Muscle layer of duodenum (tissue), 2 donors: Measurements from ENCODE around the gene SGK1.
A peak's percentile ranks its signal among the peaks of the same experiment; 100 is the strongest.

Source experiments
- H3K27ac ChIP-seq: one replicate; pipeline ENCODE4 v1.7.0; 2013; ENCODE audit warnings: mild to moderate bottlenecking, low read length
- H3K27me3 ChIP-seq: one replicate; pipeline ENCODE4 v1.7.0; 2013; ENCODE audit warnings: low read depth, mild to moderate bottlenecking, control low read depth, low read length
- H3K36me3 ChIP-seq, 2 donors: one replicate each; pipeline ENCODE4 v1.7.0; 2013; ENCODE audit warnings: low read length in 2 of 2, control low read depth in 1 of 2, mild to moderate bottlenecking in 1 of 2; ENCODE audit not compliant: insufficient read depth in 2 of 2, control insufficient read depth in 1 of 2
- H3K4me1 ChIP-seq, 2 donors: one replicate each; pipeline ENCODE4 v1.7.0; 2013; ENCODE audit warnings: low read length in 2 of 2, mild to moderate bottlenecking in 2 of 2, control low read depth in 1 of 2, moderate library complexity in 1 of 2; ENCODE audit not compliant: insufficient read depth in 2 of 2, control insufficient read depth in 1 of 2
- H3K4me3 ChIP-seq, 2 donors: one replicate each; pipeline ENCODE4 v1.7.0; 2013; ENCODE audit warnings: low read length in 2 of 2, low read depth in 1 of 2, mild to moderate bottlenecking in 1 of 2
- H3K9me3 ChIP-seq, 2 donors: one replicate each; pipeline ENCODE4 v1.7.0; 2013; ENCODE audit warnings: low read length in 2 of 2, control low read depth in 1 of 2, mild to moderate bottlenecking in 1 of 2; ENCODE audit not compliant: control insufficient read depth in 1 of 2
- donor health status: healthy.

Gene SGK1

DNA sequence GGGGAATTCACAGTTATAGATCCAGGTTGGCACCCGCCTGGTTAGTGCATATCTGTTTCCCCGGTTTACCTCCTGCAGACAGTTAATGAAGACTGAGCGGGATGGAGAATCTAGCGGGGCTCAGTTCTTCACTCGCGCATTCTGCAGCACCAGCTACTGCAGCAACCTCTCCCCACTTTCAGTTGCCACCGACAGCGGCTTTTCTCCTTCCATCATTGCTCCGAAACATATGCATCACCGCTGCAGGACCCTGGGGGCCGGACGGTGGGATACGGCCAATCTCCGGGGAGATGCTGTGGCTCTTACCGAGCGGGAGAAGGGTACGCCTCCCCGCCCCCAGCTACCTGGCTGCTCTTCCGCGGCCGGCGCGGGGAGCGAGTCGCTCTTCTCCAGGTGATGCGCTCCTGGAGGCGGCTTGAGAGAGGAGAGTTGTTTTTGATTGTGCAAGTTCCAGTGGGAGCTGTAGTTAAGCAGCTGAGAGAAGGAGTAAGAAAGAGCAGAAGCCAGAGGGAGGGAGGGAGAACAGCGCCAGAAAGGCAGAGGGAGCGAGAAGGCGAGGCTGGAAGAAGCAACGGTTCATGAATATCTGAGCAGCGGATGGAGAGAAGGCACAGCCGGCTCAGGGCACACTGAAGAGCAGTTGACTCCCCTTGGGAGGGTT, at the start of gene SGK1:
Gene SGK1 (minus strand): TSS at position 642 of the 661 bp plus-strand sequence. CDS start 652 bp downstream, outside the sequence.
- Histone ChIP-seq H3K4me3 (peak within 1 kb of the TSS; percentile 63 to 70), H3K9me3 (no peaks in the 10 kb centered on the region), H3K4me1 (peaks cover 0 to 9% of the 10 kb centered on the region in 2 donors), H3K27me3 (peaks cover 7% of the 10 kb centered on the region), H3K36me3 (no peaks in the 10 kb centered on the region), H3K27ac (no peak within 1 kb of the TSS)

DNA sequence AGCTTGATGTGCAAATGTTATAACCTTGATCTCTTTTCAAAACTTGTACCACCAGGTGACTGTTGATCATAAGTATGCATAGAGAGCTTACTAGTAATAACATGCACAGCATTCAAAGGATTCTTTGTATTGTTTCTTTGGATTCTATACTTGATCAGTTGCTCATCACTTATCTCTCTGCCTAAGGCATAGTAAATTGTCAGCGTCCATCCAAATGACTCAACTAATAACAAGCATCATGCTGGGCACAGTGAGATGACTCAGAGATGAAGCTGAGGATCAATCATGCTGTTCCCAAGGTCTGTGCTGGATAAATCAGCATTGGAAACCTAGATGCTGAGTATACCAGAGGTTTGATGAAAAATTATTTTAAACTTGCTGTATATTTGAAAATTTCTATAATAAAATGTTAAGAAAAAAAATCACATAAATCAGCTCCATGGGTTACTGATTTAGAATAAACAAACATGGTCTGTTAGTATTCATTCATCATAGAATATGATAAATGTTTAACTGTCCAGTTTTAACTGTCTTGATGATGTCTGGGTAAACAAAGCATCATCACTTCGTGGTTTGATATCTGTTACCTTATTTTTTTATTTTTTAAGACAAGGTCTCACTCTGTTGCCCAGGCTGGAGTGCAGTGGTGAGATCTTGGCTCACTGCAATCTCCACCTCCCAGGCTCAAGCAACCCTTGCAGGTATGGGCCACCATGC, 45.6 kb upstream of the SGK1 start:
- Histone ChIP-seq H3K9me3 (no peaks in the 10 kb centered on the region), H3K36me3 (no peaks in the 10 kb centered on the region), H3K27ac (no peak overlapping the region), H3K4me3 (no peak overlapping the region), H3K4me1 (no peaks in the 10 kb centered on the region), H3K27me3 (no peaks in the 10 kb centered on the region)

DNA sequence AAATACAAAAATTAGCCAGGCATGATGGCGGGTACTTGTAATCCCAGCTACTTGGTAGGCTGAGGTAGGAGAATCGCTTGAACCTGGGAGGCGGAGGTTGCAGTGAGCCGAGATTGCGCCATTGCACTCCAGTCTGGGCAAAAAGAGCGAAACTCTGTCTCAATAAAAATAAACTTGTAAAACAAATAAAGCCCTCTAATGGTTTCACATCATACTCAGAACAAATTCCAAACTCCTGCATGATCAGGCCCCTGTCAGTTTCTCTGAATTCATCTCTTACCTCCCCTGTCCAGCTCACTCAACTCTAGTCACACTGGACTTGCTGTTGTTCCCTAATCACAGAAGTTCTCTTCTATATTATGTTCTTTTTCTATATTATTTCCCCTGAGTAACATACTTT, 43.1 kb upstream of the SGK1 start:
- Histone ChIP-seq H3K27ac (no peak overlapping the region), H3K4me3 (no peak overlapping the region), H3K27me3 (no peaks in the 10 kb centered on the region), H3K36me3 (no peaks in the 10 kb centered on the region), H3K9me3 (no peaks in the 10 kb centered on the region), H3K4me1 (no peaks in the 10 kb centered on the region)

- Histone ChIP-seq H3K36me3 (no peaks in the 10 kb centered on the region), H3K27ac (no peak overlapping the region), H3K27me3 (no peaks in the 10 kb centered on the region), H3K4me3 (no peak overlapping the region), H3K9me3 (no peaks in the 10 kb centered on the region), H3K4me1 (no peaks in the 10 kb centered on the region)
Measured at GRCh38 chr6:134359302-134359701, 41.4 kb upstream of the SGK1 start.

DNA sequence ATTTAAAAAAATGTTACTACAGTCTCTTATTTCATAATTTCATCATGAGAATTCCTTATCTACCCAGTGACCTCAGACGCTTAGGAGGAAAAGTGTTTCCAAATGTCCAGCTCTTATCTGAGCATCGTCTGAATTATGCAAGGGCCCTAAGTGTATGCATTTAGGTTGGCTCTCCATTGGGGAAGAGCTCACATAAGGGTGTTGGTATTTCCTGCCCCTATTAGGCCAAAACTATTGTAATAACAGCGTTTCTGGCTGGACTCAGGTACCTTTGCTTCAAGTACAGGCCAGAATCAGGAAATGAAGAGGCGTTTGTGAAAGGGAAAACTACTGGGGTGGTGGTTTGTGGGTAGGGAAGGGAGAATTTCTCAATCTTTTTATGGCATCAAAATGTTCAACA, 40.4 kb upstream of the SGK1 start:
- no peak overlapping the region for H3K4me3 ChIP-seq
- no peaks in the 10 kb centered on the region for H3K27me3 ChIP-seq
- no peak overlapping the region for H3K27ac ChIP-seq
- no peaks in the 10 kb centered on the region for H3K9me3 ChIP-seq
- no peaks in the 10 kb centered on the region for H3K36me3 ChIP-seq
- H3K4me1 ChIP-seq = no peaks in the 10 kb centered on the region

DNA sequence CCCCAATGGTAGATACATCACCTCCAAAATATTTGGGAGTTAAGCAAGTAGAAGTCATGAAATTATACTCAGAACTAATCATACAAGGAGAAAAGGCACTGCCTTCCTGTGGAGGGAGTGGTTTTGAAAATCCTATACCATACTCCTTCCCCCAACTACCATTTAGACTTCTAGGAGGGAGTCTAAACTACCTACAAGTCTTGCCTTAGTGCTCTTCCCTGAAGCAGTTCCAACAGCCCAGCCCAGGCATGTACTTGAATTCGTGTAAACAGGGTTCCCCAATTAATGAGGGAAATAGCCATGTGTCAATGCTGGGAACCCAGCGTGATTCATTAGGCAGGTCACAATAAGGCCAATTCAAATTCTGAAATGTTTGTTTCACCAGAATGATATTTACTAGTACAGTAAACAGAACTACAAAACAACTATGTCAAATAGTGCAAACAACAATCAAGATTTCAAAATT, 39.1 kb upstream of the SGK1 start:
- Histone ChIP-seq H3K36me3 (no peaks in the 10 kb centered on the region), H3K9me3 (no peaks in the 10 kb centered on the region), H3K4me1 (no peaks in the 10 kb centered on the region), H3K4me3 (no peak overlapping the region), H3K27me3 (no peaks in the 10 kb centered on the region), H3K27ac (no peak overlapping the region)

DNA sequence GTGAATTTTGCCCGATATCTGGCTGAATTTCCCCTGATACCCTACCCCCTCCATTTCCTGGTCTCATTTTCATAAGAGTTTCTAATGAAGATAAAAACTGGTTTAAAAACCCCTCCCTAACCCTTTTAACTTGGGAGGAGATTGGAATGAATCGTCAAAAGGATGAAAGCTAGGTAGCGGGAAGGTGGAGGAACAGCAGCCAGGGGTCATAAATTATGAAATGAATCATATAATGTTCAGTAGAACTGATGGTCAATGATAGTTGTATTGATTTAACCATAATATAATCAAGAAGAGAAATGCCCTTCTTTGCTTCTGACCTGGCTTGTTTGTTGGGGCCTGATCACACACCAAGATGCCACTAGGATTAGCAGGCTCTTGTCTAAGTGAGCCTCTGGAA, 38.5 kb upstream of the SGK1 start:
- H3K4me3 ChIP-seq = no peak overlapping the region
- no peaks in the 10 kb centered on the region for H3K4me1 ChIP-seq
- no peaks in the 10 kb centered on the region for H3K36me3 ChIP-seq
- H3K9me3 ChIP-seq = no peaks in the 10 kb centered on the region
- H3K27ac ChIP-seq = no peak overlapping the region
- no peaks in the 10 kb centered on the region for H3K27me3 ChIP-seq

- no peaks in the 10 kb centered on the region for H3K36me3 ChIP-seq
- H3K4me1 ChIP-seq = no peaks in the 10 kb centered on the region
- no peak overlapping the region for H3K27ac ChIP-seq
- no peak overlapping the region for H3K4me3 ChIP-seq
- no peaks in the 10 kb centered on the region for H3K27me3 ChIP-seq
- H3K9me3 ChIP-seq = no peaks in the 10 kb centered on the region
Measured at GRCh38 chr6:134352786-134353480, 35.0 kb upstream of the SGK1 start.

- Histone ChIP-seq H3K36me3 (no peaks in the 10 kb centered on the region), H3K27ac (no peak overlapping the region), H3K4me1 (no peaks in the 10 kb centered on the region), H3K27me3 (no peaks in the 10 kb centered on the region), H3K4me3 (no peak overlapping the region), H3K9me3 (no peaks in the 10 kb centered on the region)
Measured at GRCh38 chr6:134351615-134352474, 33.9 kb upstream of the SGK1 start.

GRCh38 chr6:134347885-134348805, 30.2 kb upstream of the SGK1 start:
- no peak overlapping the region for H3K27ac ChIP-seq
- no peak overlapping the region for H3K4me3 ChIP-seq
- H3K36me3 ChIP-seq = no peaks in the 10 kb centered on the region
- H3K4me1 ChIP-seq = no peaks in the 10 kb centered on the region
- H3K9me3 ChIP-seq = no peaks in the 10 kb centered on the region
- H3K27me3 ChIP-seq = no peaks in the 10 kb centered on the region
